Activated CD4-positive, alpha-beta T cell treated with anti-CD3 and anti-CD28 coated beads for 36 hours (primary cell): ENCODE results near the gene IQCB1. TPM values are rescaled to one million over a fixed set of nuclear protein-coding genes. Genes with fewer than 3 reads are reported as not detected.

Experiments
- ATAC-seq: fragments of 200-7000 bp; cut with Tn5 transposase; one replicate; pipeline ENCODE4 v1.10.0; 2021; ENCODE audit warnings: mild to moderate bottlenecking, moderate library complexity
- CTCF ChIA-PET: fragments of 350-600 bp; sonication (Branson Sonifier 250); formaldehyde crosslinking; loops from one replicate; lab custom pipeline; 2021; ENCODE audit warnings: antibody characterized with exemption; lab: Charles Lee
- POLR2A ChIA-PET: fragments of 350-600 bp; sonication (Branson Sonifier 250); formaldehyde crosslinking; loops from one replicate; lab custom pipeline; 2021; ENCODE audit warnings: antibody characterized with exemption, inconsistent platforms; lab: Charles Lee
- DNase-seq: peaks from one replicate; pipeline ENCODE4 v3.0.0-alpha.2; 2020
- H3K27ac Mint-ChIP-seq: one replicate; pipeline ENCODE4 v1.8.0; 2021; ENCODE audit warnings: mixed read lengths
- H3K27me3 Mint-ChIP-seq: one replicate; pipeline ENCODE4 v1.8.0; 2021; ENCODE audit warnings: mixed read lengths
- H3K36me3 Mint-ChIP-seq: one replicate; pipeline ENCODE4 v1.8.0; 2021; ENCODE audit warnings: low read depth, mixed read lengths
- H3K4me1 Mint-ChIP-seq: one replicate; pipeline ENCODE4 v1.8.0; 2021; ENCODE audit warnings: mixed read lengths
- H3K4me3 Mint-ChIP-seq: one replicate; pipeline ENCODE4 v1.8.0; 2021; ENCODE audit warnings: mild to moderate bottlenecking, moderate library complexity, mixed read lengths
- H3K9me3 Mint-ChIP-seq: one replicate; pipeline ENCODE4 v1.8.0; 2021; ENCODE audit warnings: low read depth, mixed read lengths
- intact Hi-C, 2 experiments: fragments of 100-400 bp; cut with DNase I in 1 of 2; cut with micrococcal nuclease in 1 of 2; formaldehyde crosslinking; loops; one replicate each; pipeline versions ENCODE4 v1.14.2 to v1.15.1; 2022 to 2024; cut with DNase I, micrococcal nuclease
- total RNA-seq, 2 experiments: library from RNA; stranded (reverse); gene quantifications; one replicate each; pipeline ENCODE4 v1.2.3, GENCODE V29; 2021

Gene IQCB1
- total RNA-seq, 2 experiments from 2014 or later: 41.3 to 42.8 TPM

DNA sequence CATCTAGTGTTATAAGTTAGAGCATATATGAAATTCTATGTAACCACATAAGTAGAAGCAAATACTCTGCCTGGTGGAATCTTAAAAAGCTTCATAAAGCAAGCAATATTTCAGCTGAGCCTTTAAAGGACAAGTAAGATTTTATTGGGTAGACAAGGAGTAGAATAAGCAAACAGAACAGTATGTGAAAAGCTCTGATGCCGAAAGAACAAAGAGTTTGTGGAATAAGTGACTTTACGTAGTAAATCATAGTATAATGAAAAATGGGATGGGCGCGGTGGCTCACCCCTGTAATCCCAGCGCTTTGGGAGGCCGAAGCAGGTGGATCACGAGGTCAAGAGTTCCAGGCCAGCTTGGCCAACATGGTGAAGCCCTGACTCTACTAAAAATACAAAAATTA lies 10.0 kb upstream of the IQCB1 start:
- DNase-seq (no peak), ATAC-seq (no peak)
- intact Hi-C loops: no loop called here
- Mint-ChIP-seq H3K27ac (no peak overlapping the region), H3K27me3 (no peaks in the 10 kb centered on the region), H3K36me3 (peaks cover 2% of the 10 kb centered on the region), H3K4me3 (no peak overlapping the region), H3K4me1 (no peaks in the 10 kb centered on the region), H3K9me3 (no peaks in the 10 kb centered on the region)
- ChIA-PET CTCF (interaction anchor here (0.6 kb wide), 1 partner anchor 36 kb away, joined by 4 read pairs; no protein-coding TSS in a partner anchor), POLR2A (no interaction called here)

- peaks cover 13% of the 10 kb centered on the region for H3K4me1 Mint-ChIP-seq
- H3K36me3 Mint-ChIP-seq: no peaks in the 10 kb centered on the region
- DNase-seq (no peak), ATAC-seq (no peak)
- POLR2A ChIA-PET: no interaction called here
- no peak overlapping the region for H3K27ac Mint-ChIP-seq
- intact Hi-C loops: loop anchor here (5.0 to 10.0 kb wide), 6 partner anchors 175 to 1745 kb away; partner anchors contain the start of genes GSK3B (in 1 of the 2), HCLS1 (in 1 of the 2), PARP14 (in 1 of the 2) and POLQ (in 1 of the 2)
- no peaks in the 10 kb centered on the region for H3K9me3 Mint-ChIP-seq
- no peak overlapping the region for H3K4me3 Mint-ChIP-seq
- no peaks in the 10 kb centered on the region for H3K27me3 Mint-ChIP-seq
- CTCF ChIA-PET: no interaction called here
Observed at GRCh38 chr3:121839962-121840361, 5.1 kb upstream of the IQCB1 start.

DNA sequence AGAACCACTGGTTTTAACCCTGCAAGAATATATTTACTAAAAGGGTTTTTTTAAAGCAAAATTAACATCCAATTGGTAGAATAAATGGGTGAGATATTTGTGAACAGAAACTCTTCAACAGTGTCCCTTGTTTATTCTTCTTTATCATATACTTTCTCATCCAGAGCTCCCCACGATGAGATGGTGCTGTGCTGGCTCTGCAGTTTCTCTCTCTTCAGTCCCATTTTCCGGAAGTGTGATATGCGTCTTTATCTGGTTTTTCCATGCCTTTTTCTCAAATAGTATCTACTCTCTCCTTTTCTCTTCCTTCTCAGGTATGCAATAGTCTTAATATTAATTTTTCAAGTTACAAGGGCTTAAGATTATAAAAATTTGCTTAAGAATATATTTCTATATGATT lies 1.6 kb upstream of the IQCB1 start:
- Mint-ChIP-seq H3K27me3 (no peaks in the 10 kb centered on the region), H3K27ac (peak overlapping the region; percentile 0), H3K9me3 (no peaks in the 10 kb centered on the region), H3K4me1 (peaks cover 32% of the 10 kb centered on the region), H3K36me3 (peaks cover 26% of the 10 kb centered on the region), H3K4me3 (peak overlapping the region; percentile 98)
- POLR2A ChIA-PET: no interaction called here
- no peak for DNase-seq
- CTCF ChIA-PET: interaction anchor here (1.6 kb wide), 1 partner anchor 42 kb away, joined by 3 read pairs; no protein-coding TSS in a partner anchor
- ATAC-seq: no peak
- intact Hi-C loops: loop anchor here (5.0 to 10.0 kb wide), 6 partner anchors 172 to 1742 kb away; partner anchors contain the start of genes GSK3B (in 1 of the 2), HCLS1 (in 1 of the 2), PARP14 (in 1 of the 2) and POLQ (in 1 of the 2)

DNA sequence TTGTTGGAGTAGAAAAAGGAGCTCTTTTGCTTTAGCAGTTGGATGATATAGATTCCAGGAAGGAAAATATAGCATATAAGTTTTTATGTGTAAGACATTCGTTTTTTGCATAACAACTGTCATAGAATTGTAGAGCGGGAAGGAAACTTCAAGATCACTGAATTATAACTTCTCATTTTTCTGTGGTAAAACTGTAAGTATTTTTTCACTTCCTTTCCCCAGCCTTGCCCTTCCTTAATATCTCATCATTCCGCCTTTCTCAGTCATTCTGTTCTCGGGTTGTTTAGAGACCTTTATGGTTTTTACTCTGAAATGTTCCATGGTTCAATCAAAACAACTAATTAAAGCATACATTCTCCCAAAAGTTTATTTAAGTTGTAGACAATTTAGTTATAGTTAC lies 1.2 kb upstream of the IQCB1 start:
- Mint-ChIP-seq H3K4me3 (peak overlapping the region; percentile 98), H3K27me3 (no peaks in the 10 kb centered on the region), H3K9me3 (no peaks in the 10 kb centered on the region), H3K36me3 (peaks cover 28% of the 10 kb centered on the region), H3K4me1 (peaks cover 34% of the 10 kb centered on the region), H3K27ac (peak overlapping the region; percentile 52)
- ATAC-seq: no peak
- CTCF ChIA-PET: interaction anchor here (1.1 to 1.6 kb wide), 2 partner anchors 42 to 175 kb away, joined by 3 read pairs; partner anchors contain the start of gene HCLS1
- intact Hi-C loops: loop anchor here (5.0 to 10.0 kb wide), 6 partner anchors 171 to 1741 kb away; partner anchors contain the start of genes GSK3B (in 1 of the 2), HCLS1 (in 1 of the 2), PARP14 (in 1 of the 2) and POLQ (in 1 of the 2)
- POLR2A ChIA-PET: no interaction called here
- no peak for DNase-seq

DNA sequence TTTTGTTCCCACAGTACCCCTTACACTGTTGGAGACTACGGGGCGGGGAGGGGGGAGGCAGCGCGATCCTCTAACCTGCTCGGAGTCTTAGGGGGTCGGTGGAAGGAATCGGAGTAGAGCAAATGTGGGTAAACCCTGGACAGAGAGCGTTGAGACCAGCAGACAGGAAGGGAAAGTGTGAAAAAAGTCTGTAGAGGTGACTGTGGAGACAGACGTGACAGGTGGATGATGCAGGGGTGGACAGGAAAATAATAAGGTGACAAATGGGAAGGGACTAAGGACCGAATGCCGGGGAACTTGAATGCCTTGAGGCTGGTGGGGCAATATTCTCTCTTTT lies 573 bp upstream of the IQCB1 start:
- CTCF ChIA-PET: interaction anchor here (1.1 kb wide), 1 partner anchor 175 kb away, joined by 3 read pairs; the partner anchor contains the start of gene HCLS1

DNA sequence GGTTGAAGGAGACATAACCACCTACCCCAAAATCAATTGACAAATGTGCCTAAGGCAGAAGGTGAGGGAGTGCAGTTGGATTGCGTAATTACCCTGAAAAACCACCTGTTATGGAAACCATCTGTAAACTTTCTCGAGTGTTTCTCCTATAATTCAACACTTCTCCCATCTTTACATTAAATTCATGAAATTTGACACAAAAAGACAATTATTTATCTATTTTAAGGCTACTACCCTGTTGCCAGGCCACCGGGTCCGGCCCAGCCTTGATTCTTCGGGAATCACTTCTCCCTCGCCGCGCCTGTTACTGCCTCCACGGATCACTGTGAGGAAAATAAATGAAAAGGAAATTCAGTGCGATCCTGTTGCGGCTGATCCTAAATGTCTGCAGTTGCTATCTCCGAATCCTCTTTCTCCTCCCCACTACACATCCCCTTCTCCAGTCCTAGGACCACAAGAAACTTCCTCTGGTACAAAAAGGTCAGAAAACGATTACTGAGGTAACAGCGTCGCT lies 646 bp downstream of the IQCB1 start:
- no peaks in the 10 kb centered on the region for H3K27me3 Mint-ChIP-seq
- ATAC-seq (no peak), DNase-seq (peak; percentile 15)
- CTCF ChIA-PET: no interaction called here
- H3K4me3 Mint-ChIP-seq: peak overlapping the region; percentile 98
- H3K36me3 Mint-ChIP-seq: peaks cover 36% of the 10 kb centered on the region
- POLR2A ChIA-PET: interaction anchor here (0.6 kb wide), 2 partner anchors 20 to 1742 kb away, joined by 3 to 4 read pairs; no protein-coding TSS in a partner anchor
- H3K4me1 Mint-ChIP-seq: peaks cover 38% of the 10 kb centered on the region
- H3K27ac Mint-ChIP-seq: peak overlapping the region; percentile 94
- no peaks in the 10 kb centered on the region for H3K9me3 Mint-ChIP-seq
- intact Hi-C loops: loop anchor here (2.0 to 10.0 kb wide), 6 partner anchors 169 to 1739 kb away; partner anchors contain the start of genes GSK3B (in 1 of the 2), HCLS1 (in 1 of the 2), PARP14 (in 1 of the 2) and POLQ (in 1 of the 2)

More for the DNA sequence above, 573 bp upstream of the IQCB1 start:
- Mint-ChIP-seq H3K36me3 (peaks cover 34% of the 10 kb centered on the region), H3K27ac (peak overlapping the region; percentile 94), H3K4me1 (peaks cover 38% of the 10 kb centered on the region), H3K27me3 (no peaks in the 10 kb centered on the region), H3K4me3 (peak overlapping the region; percentile 98), H3K9me3 (no peaks in the 10 kb centered on the region)
- POLR2A ChIA-PET: no interaction called here
- peak; percentile 12 for ATAC-seq
- DNase-seq: no peak
- intact Hi-C loops: loop anchor here (1.0 to 10.0 kb wide), 14 partner anchors 86 to 1741 kb away; partner anchors contain the start of genes GOLGB1 (in 2 of the 2), HCLS1 (in 2 of the 2), FAM162A (in 1 of the 2) and GSK3B (in 1 of the 2)

DNA sequence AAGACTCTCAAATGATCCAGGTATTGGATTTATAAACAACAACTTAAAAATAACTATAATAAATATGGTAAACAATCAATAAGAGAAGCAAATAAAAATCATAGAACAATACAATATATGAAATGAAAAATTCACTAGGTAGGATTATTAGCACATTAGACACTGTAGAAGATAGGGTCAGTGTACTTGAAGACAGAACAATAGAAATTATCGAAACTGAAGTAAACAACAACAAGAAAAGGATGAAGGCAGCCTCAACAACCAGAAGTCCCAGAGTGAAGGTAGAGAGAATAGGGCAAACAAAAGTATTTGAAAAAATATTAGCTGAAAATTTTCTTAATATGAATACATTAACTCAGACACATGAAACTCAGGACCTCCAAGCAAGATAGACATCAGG lies 11.9 kb downstream of the IQCB1 start:
- no peak for DNase-seq
- no peak for ATAC-seq
- Mint-ChIP-seq H3K4me3 (no peak overlapping the region), H3K27ac (no peak overlapping the region), H3K27me3 (no peaks in the 10 kb centered on the region), H3K9me3 (peaks cover 9% of the 10 kb centered on the region), H3K4me1 (peaks cover 16% of the 10 kb centered on the region), H3K36me3 (peaks cover 82% of the 10 kb centered on the region)
- ChIA-PET POLR2A (no interaction called here), CTCF (interaction anchor here (0.9 to 1.2 kb wide), 2 partner anchors 16 to 162 kb away, joined by 3 read pairs; partner anchors contain the start of gene HCLS1)
- intact Hi-C loops: no loop called here

DNA sequence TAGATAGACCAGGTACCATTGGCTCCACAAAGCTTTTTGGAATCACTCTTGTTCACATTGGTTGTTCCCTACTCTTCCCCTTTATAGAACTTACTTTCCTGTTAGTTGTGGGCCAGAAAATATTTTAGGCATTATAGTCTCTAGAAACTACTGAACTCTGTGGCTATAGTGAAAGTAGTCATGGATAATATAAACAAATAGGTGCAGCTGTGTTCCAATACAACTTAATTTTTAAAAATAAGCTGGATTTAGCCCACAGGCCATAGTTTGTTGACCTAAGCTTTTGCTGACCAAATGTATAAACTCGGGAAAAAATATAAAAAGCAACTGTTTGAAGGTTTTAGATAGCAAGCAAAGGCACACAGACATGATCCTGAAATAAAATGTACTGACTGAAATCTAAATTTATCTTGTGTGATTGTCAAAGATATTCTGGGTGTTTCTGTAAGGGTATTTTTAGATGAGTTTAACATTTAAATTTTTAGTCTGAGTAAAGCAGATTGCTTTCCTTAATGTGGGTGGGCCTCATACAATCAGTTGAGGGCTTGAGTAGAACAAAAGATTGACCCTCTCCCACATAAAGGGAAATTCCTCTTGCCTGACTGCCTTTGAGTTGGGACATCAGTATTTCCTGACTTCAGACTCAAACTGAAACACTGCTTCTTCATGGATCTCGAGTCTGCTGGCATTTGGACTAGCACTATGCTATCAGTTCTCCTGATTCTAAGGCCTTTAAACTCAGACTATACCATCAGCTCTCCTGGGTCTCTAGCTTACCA lies 13.2 kb downstream of the IQCB1 start:
- H3K4me1 Mint-ChIP-seq: peaks cover 17% of the 10 kb centered on the region
- H3K36me3 Mint-ChIP-seq: peaks cover 80% of the 10 kb centered on the region
- no peak overlapping the region for H3K27ac Mint-ChIP-seq
- POLR2A ChIA-PET: no interaction called here
- H3K4me3 Mint-ChIP-seq: no peak overlapping the region
- ATAC-seq (no peak), DNase-seq (no peak)
- intact Hi-C loops: no loop called here
- CTCF ChIA-PET: interaction anchor here (0.9 kb wide), 1 partner anchor 160 kb away, joined by 3 read pairs; the partner anchor contains the start of gene HCLS1
- no peaks in the 10 kb centered on the region for H3K27me3 Mint-ChIP-seq
- peaks cover 14% of the 10 kb centered on the region for H3K9me3 Mint-ChIP-seq

- intact Hi-C loops: no loop called here
- Mint-ChIP-seq H3K27me3 (no peaks in the 10 kb centered on the region), H3K27ac (no peak overlapping the region), H3K9me3 (peaks cover 11% of the 10 kb centered on the region), H3K36me3 (peaks cover 80% of the 10 kb centered on the region), H3K4me3 (no peak overlapping the region), H3K4me1 (peaks cover 24% of the 10 kb centered on the region)
- DNase-seq: no peak
- no peak for ATAC-seq
- POLR2A ChIA-PET: no interaction called here
- CTCF ChIA-PET: no interaction called here
Observed at GRCh38 chr3:121819236-121819635, 15.6 kb downstream of the IQCB1 start.

DNA sequence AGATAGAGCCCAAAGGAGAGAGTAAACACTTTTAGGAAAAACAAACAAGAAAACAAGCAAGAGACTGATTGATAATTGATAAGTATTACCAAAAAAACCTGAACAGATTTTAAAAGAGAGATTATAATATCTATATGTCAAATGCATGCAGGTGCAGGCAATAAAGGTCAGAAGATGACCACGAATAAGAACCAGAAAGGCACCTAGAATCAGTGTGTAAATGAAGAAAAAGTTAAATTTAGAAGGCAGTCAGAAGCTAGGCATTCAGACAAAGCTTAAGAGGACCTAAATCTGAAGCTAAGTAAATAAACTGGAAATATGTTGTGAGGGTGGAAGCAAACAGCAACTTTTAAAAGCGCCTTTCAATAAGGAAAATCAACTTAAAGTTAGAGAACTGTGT lies 16.3 kb downstream of the IQCB1 start:
- Mint-ChIP-seq H3K36me3 (peaks cover 80% of the 10 kb centered on the region), H3K9me3 (peaks cover 11% of the 10 kb centered on the region), H3K4me1 (peaks cover 29% of the 10 kb centered on the region), H3K27ac (no peak overlapping the region), H3K27me3 (no peaks in the 10 kb centered on the region), H3K4me3 (no peak overlapping the region)
- CTCF ChIA-PET: no interaction called here
- POLR2A ChIA-PET: interaction anchor here (0.7 kb wide), 1 partner anchor 356 kb away, joined by 6 read pairs; no protein-coding TSS in a partner anchor
- DNase-seq (no peak), ATAC-seq (no peak)
- intact Hi-C loops: no loop called here

- DNase-seq: no peak
- H3K27ac Mint-ChIP-seq: no peak overlapping the region
- H3K36me3 Mint-ChIP-seq: peaks cover 79% of the 10 kb centered on the region
- POLR2A ChIA-PET: interaction anchor here (0.7 kb wide), 1 partner anchor 357 kb away, joined by 6 read pairs; no protein-coding TSS in a partner anchor
- CTCF ChIA-PET: no interaction called here
- peaks cover 32% of the 10 kb centered on the region for H3K4me1 Mint-ChIP-seq
- no peak overlapping the region for H3K4me3 Mint-ChIP-seq
- peaks cover 6% of the 10 kb centered on the region for H3K9me3 Mint-ChIP-seq
- no peak for ATAC-seq
- intact Hi-C loops: no loop called here
- H3K27me3 Mint-ChIP-seq: no peaks in the 10 kb centered on the region
Observed at GRCh38 chr3:121817753-121818152, 17.1 kb downstream of the IQCB1 start.
